ENCODE results near the gene ST8SIA5. TPM values are rescaled to one million over a fixed set of nuclear protein-coding genes. Genes with fewer than 3 reads are reported as not detected.

The ST8SIA5 gene
- total and polyA plus RNA-seq, 2 of the 13 experiments (the other 11 are each of a cell fraction or from before 2014, with no cell fraction given), result 0.07 to 0.20 TPM

DNA sequence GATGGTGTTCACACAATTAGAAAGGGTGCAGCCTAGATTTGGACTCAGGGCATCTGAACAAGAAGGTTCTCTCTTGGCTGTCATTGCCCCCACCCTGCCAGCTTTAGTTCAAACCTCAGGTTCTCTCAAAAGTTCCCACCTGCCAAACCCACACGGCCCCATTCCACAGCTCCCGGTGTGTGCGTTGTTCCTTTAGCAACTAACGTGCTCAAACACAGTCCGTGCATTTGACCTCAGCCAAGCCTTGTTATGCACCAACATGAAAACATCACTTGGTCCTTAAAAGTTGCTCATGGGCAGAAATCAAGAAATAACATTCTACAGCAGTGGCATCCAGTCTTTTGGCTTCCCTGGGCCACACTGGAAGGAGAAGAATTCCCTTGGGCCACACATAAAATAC, 131.8 kb downstream of the ST8SIA5 start:
- H3K9ac ChIP-seq (ENCODE audit: insufficient read depth, low read depth, low read length), result no peak overlapping the region
- H2AFZ ChIP-seq (ENCODE audit: low read length), result no peak overlapping the region
- H4K20me1 ChIP-seq (ENCODE audit: insufficient read depth, low read length), result no peaks in the 10 kb centered on the region
- ATAC-seq, result no peak
- no peak overlapping the region for H3K4me3 ChIP-seq (replicated peaks in 1 of 3; ENCODE audit: insufficient read depth in 1 of 3, low read depth in 2 of 3, low read length in 3 of 3)
- 6% methylated on average over 2 of the region's 5 CpGs for WGBS (ENCODE audit: low lambda C conversion rate)
- no peak for TF ChIP-seq ZNF160 (CRISPR knock-in tag; IDR thresholded peaks at IDR 0.05)
- TF ChIP-seq MTF2 (CRISPR knock-in tag; IDR thresholded peaks at IDR 0.05; ENCODE audit: borderline replicate concordance), result no peak
- TF ChIP-seq ZNF737 (CRISPR knock-in tag; IDR thresholded peaks at IDR 0.05; ENCODE audit: borderline replicate concordance), result no peak
- TF ChIP-seq ZFP37 (CRISPR knock-in tag; IDR thresholded peaks at IDR 0.05; ENCODE audit: borderline replicate concordance), result no peak
- no peak for TF ChIP-seq YEATS2 (CRISPR knock-in tag; IDR thresholded peaks at IDR 0.05; ENCODE audit: borderline replicate concordance)
- TF ChIP-seq, protein P1, sequence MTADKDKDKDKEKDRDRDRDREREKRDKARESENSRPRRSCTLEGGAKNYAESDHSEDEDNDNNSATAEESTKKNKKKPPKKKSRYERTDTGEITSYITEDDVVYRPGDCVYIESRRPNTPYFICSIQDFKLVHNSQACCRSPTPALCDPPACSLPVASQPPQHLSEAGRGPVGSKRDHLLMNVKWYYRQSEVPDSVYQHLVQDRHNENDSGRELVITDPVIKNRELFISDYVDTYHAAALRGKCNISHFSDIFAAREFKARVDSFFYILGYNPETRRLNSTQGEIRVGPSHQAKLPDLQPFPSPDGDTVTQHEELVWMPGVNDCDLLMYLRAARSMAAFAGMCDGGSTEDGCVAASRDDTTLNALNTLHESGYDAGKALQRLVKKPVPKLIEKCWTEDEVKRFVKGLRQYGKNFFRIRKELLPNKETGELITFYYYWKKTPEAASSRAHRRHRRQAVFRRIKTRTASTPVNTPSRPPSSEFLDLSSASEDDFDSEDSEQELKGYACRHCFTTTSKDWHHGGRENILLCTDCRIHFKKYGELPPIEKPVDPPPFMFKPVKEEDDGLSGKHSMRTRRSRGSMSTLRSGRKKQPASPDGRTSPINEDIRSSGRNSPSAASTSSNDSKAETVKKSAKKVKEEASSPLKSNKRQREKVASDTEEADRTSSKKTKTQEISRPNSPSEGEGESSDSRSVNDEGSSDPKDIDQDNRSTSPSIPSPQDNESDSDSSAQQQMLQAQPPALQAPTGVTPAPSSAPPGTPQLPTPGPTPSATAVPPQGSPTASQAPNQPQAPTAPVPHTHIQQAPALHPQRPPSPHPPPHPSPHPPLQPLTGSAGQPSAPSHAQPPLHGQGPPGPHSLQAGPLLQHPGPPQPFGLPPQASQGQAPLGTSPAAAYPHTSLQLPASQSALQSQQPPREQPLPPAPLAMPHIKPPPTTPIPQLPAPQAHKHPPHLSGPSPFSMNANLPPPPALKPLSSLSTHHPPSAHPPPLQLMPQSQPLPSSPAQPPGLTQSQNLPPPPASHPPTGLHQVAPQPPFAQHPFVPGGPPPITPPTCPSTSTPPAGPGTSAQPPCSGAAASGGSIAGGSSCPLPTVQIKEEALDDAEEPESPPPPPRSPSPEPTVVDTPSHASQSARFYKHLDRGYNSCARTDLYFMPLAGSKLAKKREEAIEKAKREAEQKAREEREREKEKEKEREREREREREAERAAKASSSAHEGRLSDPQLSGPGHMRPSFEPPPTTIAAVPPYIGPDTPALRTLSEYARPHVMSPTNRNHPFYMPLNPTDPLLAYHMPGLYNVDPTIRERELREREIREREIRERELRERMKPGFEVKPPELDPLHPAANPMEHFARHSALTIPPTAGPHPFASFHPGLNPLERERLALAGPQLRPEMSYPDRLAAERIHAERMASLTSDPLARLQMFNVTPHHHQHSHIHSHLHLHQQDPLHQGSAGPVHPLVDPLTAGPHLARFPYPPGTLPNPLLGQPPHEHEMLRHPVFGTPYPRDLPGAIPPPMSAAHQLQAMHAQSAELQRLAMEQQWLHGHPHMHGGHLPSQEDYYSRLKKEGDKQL (CRISPR knock-in tag; IDR thresholded peaks at IDR 0.05; ENCODE audit: low read depth), result no peak
- TF ChIP-seq ZNF441 (CRISPR knock-in tag; IDR thresholded peaks at IDR 0.05; ENCODE audit: borderline replicate concordance), result no peak
- TF ChIP-seq ZNF382 (CRISPR knock-in tag; IDR thresholded peaks at IDR 0.05; ENCODE audit: borderline replicate concordance), result no peak
- TF ChIP-seq MLLT10 (CRISPR knock-in tag; IDR thresholded peaks at IDR 0.05), result no peak
- no peak for TF ChIP-seq ZNF556 (CRISPR knock-in tag; IDR thresholded peaks at IDR 0.05; ENCODE audit: borderline replicate concordance)
- TF ChIP-seq ZBTB8A (CRISPR knock-in tag; IDR thresholded peaks at IDR 0.05; ENCODE audit: borderline replicate concordance, low read depth), result no peak
- TF ChIP-seq DDIT3 (CRISPR knock-in tag; IDR thresholded peaks at IDR 0.05), result no peak
- TF ChIP-seq SRF (IDR thresholded peaks at IDR 0.05; ENCODE audit: low read depth, low read length), result no peak
- no peaks in the 10 kb centered on the region for H3K36me3 ChIP-seq (replicated peaks in 1 of 2; ENCODE audit: control insufficient read depth in 1 of 2, insufficient read depth in 2 of 2, low read length in 2 of 2)
- intact Hi-C loops (cut with micrococcal nuclease; ENCODE audit: unreplicated experiment) (no loop called here), in situ Hi-C loops (cut with HindIII; ENCODE audit: extremely low pct_ligation_motif_present, low pct_unique_long_range_greater_than_20kb) (no loop called here)
- ChIA-PET POLR2A (no interaction called here), CTCF (ENCODE audit: low intra/inter-chr PET ratio, low total read pairs) (no interaction called here)
- no peak overlapping the region for H3K4me2 ChIP-seq (ENCODE audit: low read depth, low read length)
- H3K9me3 ChIP-seq (ENCODE audit: low read length), result no peaks in the 10 kb centered on the region
- H3K27me3 ChIP-seq (ENCODE audit: control insufficient read depth in 1 of 2, insufficient read depth in 2 of 2, low read length in 2 of 2), result peaks cover 0 to 2% of the 10 kb centered on the region in 2 experiments; a peak in 1 of 5 replicates
- H3K79me2 ChIP-seq (ENCODE audit: insufficient read depth, low read length), result no peaks in the 10 kb centered on the region
- no peak for DNase-seq (ENCODE audit: low spot score)
- BruUV-seq (replicated peaks), result no TSS peak
- no peak for FAIRE-seq
- H3K4me1 ChIP-seq (ENCODE audit: insufficient read depth, low read length), result no peaks in the 10 kb centered on the region
- H3K27ac ChIP-seq (ENCODE audit: extremely low read length, insufficient read depth, low read length), result no peak overlapping the region
